Liver (tissue), 9 donors: ENCODE measurements around the gene SEPTIN10. TPM values are rescaled to one million over a fixed set of nuclear protein-coding genes. Genes with fewer than 3 reads are reported as not detected.
"Not testable (repeated sequence)": the region's sequence is repeated elsewhere in the genome, so short reads cannot be mapped to it uniquely, and the experiment has no call there.

Source experiments
- DNase-seq: peaks from one replicate; pipeline ENCODE4 v3.0.0-alpha.2; 2017; ENCODE audit warnings: low spot score
- H3K27ac ChIP-seq, 2 donors: one replicate each; pipeline ENCODE4 v1.7.0; 2013; ENCODE audit warnings: inconsistent platforms in 2 of 2, low read length in 2 of 2, control low read depth in 1 of 2, low read depth in 1 of 2, mild to moderate bottlenecking in 1 of 2
- H3K27me3 ChIP-seq, 4 donors: one replicate each; pipeline versions ENCODE4 v1.6.1 to v1.7.0; 2013; ENCODE audit warnings: low read length in 3 of 4, inconsistent platforms in 1 of 4, mild to moderate bottlenecking in 1 of 4, moderate library complexity in 1 of 4; ENCODE audit not compliant: control insufficient read depth in 4 of 4, insufficient read depth in 4 of 4
- H3K36me3 ChIP-seq, 4 donors: one replicate each; pipeline versions ENCODE4 v1.6.1 to v1.7.0; 2013; ENCODE audit warnings: low read length in 3 of 4, mild to moderate bottlenecking in 3 of 4, low read depth in 1 of 4, moderate library complexity in 1 of 4; ENCODE audit not compliant: control insufficient read depth in 4 of 4, insufficient read depth in 3 of 4
- H3K4me1 ChIP-seq, 4 donors: one replicate each; pipeline versions ENCODE4 v1.6.1 to v1.7.0; 2013; ENCODE audit warnings: low read length in 3 of 4, mild to moderate bottlenecking in 3 of 4, moderate library complexity in 1 of 4; ENCODE audit not compliant: control insufficient read depth in 4 of 4, insufficient read depth in 4 of 4
- H3K4me3 ChIP-seq, 3 donors: one replicate each; pipeline versions ENCODE4 v1.6.1 to v1.7.0; 2013; ENCODE audit warnings: low read length in 3 of 3, control low read depth in 1 of 3, low read depth in 1 of 3, mild to moderate bottlenecking in 1 of 3
- H3K9ac ChIP-seq, 2 donors: one replicate each; pipeline ENCODE4 v1.7.0; 2013; ENCODE audit warnings: low read length in 2 of 2, mild to moderate bottlenecking in 2 of 2, moderate library complexity in 2 of 2, control low read depth in 1 of 2, low read depth in 1 of 2
- H3K9me3 ChIP-seq, 4 donors: one replicate each; pipeline versions ENCODE4 v1.6.1 to v1.7.0; 2013; ENCODE audit warnings: low read length in 3 of 4; ENCODE audit not compliant: control insufficient read depth in 4 of 4
- EGR1 ChIP-seq, 2 donors: IDR thresholded peaks; 2 replicates each; pipeline ENCODE4 v1.6.1; 2016 to 2018; ENCODE audit warnings: antibody characterized with exemption in 2 of 2, low read depth in 2 of 2
- FOXA1 ChIP-seq: IDR thresholded peaks from 2 replicates; pipeline ENCODE4 v1.6.1; 2016; ENCODE audit warnings: antibody characterized with exemption
- FOXA2 ChIP-seq: IDR thresholded peaks from 2 replicates; pipeline ENCODE4 v1.6.1; 2016; ENCODE audit warnings: antibody characterized with exemption
- GABPA ChIP-seq, 2 donors: IDR thresholded peaks in 1 of 2; conservative IDR thresholded peaks in 1 of 2; 2 replicates each; pipeline ENCODE4 v1.6.1; 2016; ENCODE audit warnings: antibody characterized with exemption in 2 of 2, mild to moderate bottlenecking in 1 of 2, moderate library complexity in 1 of 2
- HNF4A ChIP-seq, 2 donors: conservative IDR thresholded peaks; 2 replicates each; pipeline ENCODE4 v1.6.1; 2016; ENCODE audit warnings: antibody characterized with exemption in 2 of 2, mild to moderate bottlenecking in 2 of 2
- HNF4G ChIP-seq: IDR thresholded peaks from 2 replicates; pipeline ENCODE4 v1.6.1; 2016; ENCODE audit warnings: antibody characterized with exemption
- NR2F2 ChIP-seq: IDR thresholded peaks from 2 replicates; pipeline ENCODE4 v1.6.1; 2016; ENCODE audit warnings: antibody characterized with exemption
- RAD21 ChIP-seq, 2 donors: IDR thresholded peaks; 2 replicates each; pipeline ENCODE4 v1.6.1; 2016; ENCODE audit warnings: antibody characterized with exemption in 2 of 2, mild to moderate bottlenecking in 2 of 2
- TAF1 ChIP-seq: conservative IDR thresholded peaks from 2 replicates; pipeline ENCODE4 v1.6.1; 2016; ENCODE audit warnings: antibody characterized with exemption, mild to moderate bottlenecking
- WGBS: extraction: QIAGEN DNeasy Blood & Tissue Kit; methylation state at CpG from one replicate; pipeline ENCODE4 v1.1.7; 2013; 5-methylcytosine and 5-hydroxymethylcytosine counted together
- polyA plus RNA-seq, 2 donors: library from polyadenylated mRNA; stranded (reverse) in 1 of 2; unstranded in 1 of 2; fragments of 200-250 nt in 1 of 2; fragments of >200 nt in 1 of 2; fragmentation: Nextera tagmentation in 1 of 2; extraction: Ambion mirVana in 1 of 2; gene quantifications; one replicate each; pipeline versions ENCODE4 v1.2.1 to v1.2.3, GENCODE V29; 2013 to 2015
- total RNA-seq, 2 donors: library from RNA; depleted of rRNA; stranded (reverse); fragments of >200 nt; gene quantifications; one replicate each; pipeline ENCODE4 v1.2.3, GENCODE V29; 2014
- TF ChIP-seq, protein P1 (sequence below): IDR thresholded peaks from 2 replicates; pipeline ENCODE4 v1.6.1; 2016; ENCODE audit warnings: antibody characterized with exemption
- TF ChIP-seq, protein P2 (sequence below): IDR thresholded peaks from 2 replicates; pipeline ENCODE4 v1.6.1; 2016; ENCODE audit warnings: antibody characterized with exemption
- TF ChIP-seq, protein P3 (sequence below): fragments of 150-350 bp; IDR thresholded peaks from 2 replicates; pipeline ENCODE4 v1.5.1; 2017; ENCODE audit warnings: improper control_type of control experiment, low read depth, low read length; ENCODE audit not compliant: missing input control
- TF ChIP-seq, protein P4 (sequence below): IDR thresholded peaks from 2 replicates; pipeline ENCODE4 v1.6.1; 2016; ENCODE audit warnings: antibody characterized with exemption
- donor health status: healthy.
- donor health status: healthy.
- donor health status: healthy.
- donor health status: healthy.
- donor health status: healthy.

The SEPTIN10 gene
- total and polyA plus RNA-seq, 4 donors = 19.6 to 35.9 (median 20.1) TPM

GRCh38 chr2:109582928-109583895 is 30.6 kb downstream of the SEPTIN10 start:
- H3K9me3 ChIP-seq = no peaks in the 10 kb centered on the region
- no peak for DNase-seq
- TF ChIP-seq, protein P1, sequence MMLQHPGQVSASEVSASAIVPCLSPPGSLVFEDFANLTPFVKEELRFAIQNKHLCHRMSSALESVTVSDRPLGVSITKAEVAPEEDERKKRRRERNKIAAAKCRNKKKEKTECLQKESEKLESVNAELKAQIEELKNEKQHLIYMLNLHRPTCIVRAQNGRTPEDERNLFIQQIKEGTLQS = no peak
- no peak for TF ChIP-seq EGR1 (IDR thresholded peaks at IDR 0.05; ENCODE audit: low read depth in 2 of 2)
- TF ChIP-seq GABPA (IDR thresholded peaks at IDR 0.05 in 1 of 2, conservative IDR thresholded peaks at IDR 0.05 in 1 of 2) = no peak
- TF ChIP-seq, protein P2, sequence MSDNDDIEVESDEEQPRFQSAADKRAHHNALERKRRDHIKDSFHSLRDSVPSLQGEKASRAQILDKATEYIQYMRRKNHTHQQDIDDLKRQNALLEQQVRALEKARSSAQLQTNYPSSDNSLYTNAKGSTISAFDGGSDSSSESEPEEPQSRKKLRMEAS = no peak
- TF ChIP-seq FOXA2 = no peak
- no peak for TF ChIP-seq HNF4G
- no peak for TF ChIP-seq TAF1
- TF ChIP-seq RAD21 (IDR thresholded peaks at IDR 0.05) = no peak
- TF ChIP-seq, protein P3, sequence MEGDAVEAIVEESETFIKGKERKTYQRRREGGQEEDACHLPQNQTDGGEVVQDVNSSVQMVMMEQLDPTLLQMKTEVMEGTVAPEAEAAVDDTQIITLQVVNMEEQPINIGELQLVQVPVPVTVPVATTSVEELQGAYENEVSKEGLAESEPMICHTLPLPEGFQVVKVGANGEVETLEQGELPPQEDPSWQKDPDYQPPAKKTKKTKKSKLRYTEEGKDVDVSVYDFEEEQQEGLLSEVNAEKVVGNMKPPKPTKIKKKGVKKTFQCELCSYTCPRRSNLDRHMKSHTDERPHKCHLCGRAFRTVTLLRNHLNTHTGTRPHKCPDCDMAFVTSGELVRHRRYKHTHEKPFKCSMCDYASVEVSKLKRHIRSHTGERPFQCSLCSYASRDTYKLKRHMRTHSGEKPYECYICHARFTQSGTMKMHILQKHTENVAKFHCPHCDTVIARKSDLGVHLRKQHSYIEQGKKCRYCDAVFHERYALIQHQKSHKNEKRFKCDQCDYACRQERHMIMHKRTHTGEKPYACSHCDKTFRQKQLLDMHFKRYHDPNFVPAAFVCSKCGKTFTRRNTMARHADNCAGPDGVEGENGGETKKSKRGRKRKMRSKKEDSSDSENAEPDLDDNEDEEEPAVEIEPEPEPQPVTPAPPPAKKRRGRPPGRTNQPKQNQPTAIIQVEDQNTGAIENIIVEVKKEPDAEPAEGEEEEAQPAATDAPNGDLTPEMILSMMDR = no peak
- no peak overlapping the region for H3K27ac ChIP-seq
- no peak overlapping the region for H3K9ac ChIP-seq
- no peaks in the 10 kb centered on the region for H3K27me3 ChIP-seq
- H3K36me3 ChIP-seq = peaks cover 5 to 7% (median 6%) of the 10 kb centered on the region in 4 donors
- H3K4me1 ChIP-seq = no peaks in the 10 kb centered on the region
- no peak overlapping the region for H3K4me3 ChIP-seq
- WGBS = 91% methylated on average over 6 of the region's 6 CpGs

- H3K27ac ChIP-seq, H3K4me1 ChIP-seq, H3K27me3 ChIP-seq, H3K36me3 ChIP-seq, H3K9ac ChIP-seq, DNase-seq, H3K4me3 ChIP-seq, H3K9me3 ChIP-seq: not testable (repeated sequence)
- 98% methylated on average over 7 of the region's 7 CpGs for WGBS
Measured at GRCh38 chr2:109577630-109578029, 36.1 kb downstream of the SEPTIN10 start.

DNA sequence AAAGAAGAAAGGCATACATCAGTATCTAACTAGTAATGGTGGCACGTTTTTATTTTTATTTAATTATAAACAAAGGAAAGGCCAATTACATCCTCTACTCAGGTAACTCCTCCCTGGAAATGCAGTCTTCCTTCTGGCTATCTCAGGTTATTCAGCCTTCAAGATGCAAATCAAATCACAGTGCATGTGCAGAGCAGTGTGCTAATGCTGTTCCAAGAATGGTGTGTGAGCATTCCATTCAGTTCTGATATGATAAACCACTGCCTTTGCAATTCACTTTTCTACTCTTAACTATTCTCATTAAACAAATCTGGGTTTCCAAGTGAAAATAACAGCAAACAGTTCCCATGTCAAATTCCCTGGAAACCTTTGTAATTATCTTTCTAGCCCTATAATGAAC is 38.4 kb downstream of the SEPTIN10 start:
- no peaks in the 10 kb centered on the region for H3K27me3 ChIP-seq
- TF ChIP-seq, protein P4, sequence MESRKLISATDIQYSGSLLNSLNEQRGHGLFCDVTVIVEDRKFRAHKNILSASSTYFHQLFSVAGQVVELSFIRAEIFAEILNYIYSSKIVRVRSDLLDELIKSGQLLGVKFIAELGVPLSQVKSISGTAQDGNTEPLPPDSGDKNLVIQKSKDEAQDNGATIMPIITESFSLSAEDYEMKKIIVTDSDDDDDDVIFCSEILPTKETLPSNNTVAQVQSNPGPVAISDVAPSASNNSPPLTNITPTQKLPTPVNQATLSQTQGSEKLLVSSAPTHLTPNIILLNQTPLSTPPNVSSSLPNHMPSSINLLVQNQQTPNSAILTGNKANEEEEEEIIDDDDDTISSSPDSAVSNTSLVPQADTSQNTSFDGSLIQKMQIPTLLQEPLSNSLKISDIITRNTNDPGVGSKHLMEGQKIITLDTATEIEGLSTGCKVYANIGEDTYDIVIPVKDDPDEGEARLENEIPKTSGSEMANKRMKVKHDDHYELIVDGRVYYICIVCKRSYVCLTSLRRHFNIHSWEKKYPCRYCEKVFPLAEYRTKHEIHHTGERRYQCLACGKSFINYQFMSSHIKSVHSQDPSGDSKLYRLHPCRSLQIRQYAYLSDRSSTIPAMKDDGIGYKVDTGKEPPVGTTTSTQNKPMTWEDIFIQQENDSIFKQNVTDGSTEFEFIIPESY = no peak
- TF ChIP-seq, protein P2 = no peak
- TF ChIP-seq, protein P1 = no peak
- TF ChIP-seq HNF4A (conservative IDR thresholded peaks at IDR 0.05) = no peak
- TF ChIP-seq TAF1 = no peak
- TF ChIP-seq FOXA1 = no peak
- no peak for TF ChIP-seq NR2F2
- TF ChIP-seq GABPA (IDR thresholded peaks at IDR 0.05 in 1 of 2, conservative IDR thresholded peaks at IDR 0.05 in 1 of 2) = no peak
- no peak for TF ChIP-seq RAD21 (IDR thresholded peaks at IDR 0.05)
- TF ChIP-seq, protein P3 = no peak
- peaks cover 5 to 11% (median 6%) of the 10 kb centered on the region in 4 donors for H3K36me3 ChIP-seq
- no peak overlapping the region for H3K27ac ChIP-seq
- H3K9ac ChIP-seq = no peak overlapping the region
- 61% methylated on average over 1 of the region's 1 CpG for WGBS
- no peak for DNase-seq
- no peaks in the 10 kb centered on the region for H3K9me3 ChIP-seq
- H3K4me1 ChIP-seq = no peaks in the 10 kb centered on the region
- H3K4me3 ChIP-seq = no peak overlapping the region
